Activated B cell treated with CpG ODN at 0.5 μM for 24 hours (primary cell): Measurements from ENCODE around the gene OAS2. TPM values are rescaled to one million over a fixed set of nuclear protein-coding genes. Genes with fewer than 3 reads are reported as not detected.

Experiments used
- ATAC-seq: fragments of 200-7000 bp; cut with Tn5 transposase; one replicate; pipeline ENCODE4 v1.10.0; 2021; ENCODE audit warnings: low read depth, mild to moderate bottlenecking, moderate library complexity
- CTCF ChIA-PET: fragments of 350-600 bp; sonication (Branson Sonifier 250); formaldehyde crosslinking; loops from one replicate; lab custom pipeline; 2021; ENCODE audit warnings: antibody characterized with exemption; lab: Charles Lee
- POLR2A ChIA-PET: fragments of 350-600 bp; sonication (Branson Sonifier 250); formaldehyde crosslinking; loops from one replicate; lab custom pipeline; 2021; ENCODE audit warnings: antibody characterized with exemption; lab: Charles Lee
- DNase-seq: peaks from one replicate; pipeline ENCODE4 v3.0.0; 2022
- H3K27ac Mint-ChIP-seq: one replicate; pipeline ENCODE4 v1.8.0; 2020; ENCODE audit warnings: mixed read lengths
- H3K27me3 Mint-ChIP-seq: one replicate; pipeline ENCODE4 v1.8.0; 2021; ENCODE audit warnings: mixed read lengths
- H3K36me3 Mint-ChIP-seq: one replicate; pipeline ENCODE4 v1.8.0; 2021; ENCODE audit warnings: low read depth, mixed read lengths
- H3K4me1 Mint-ChIP-seq: one replicate; pipeline ENCODE4 v1.8.0; 2021; ENCODE audit warnings: mixed read lengths
- H3K4me3 Mint-ChIP-seq: one replicate; pipeline ENCODE4 v1.8.0; 2020; ENCODE audit warnings: mild to moderate bottlenecking, mixed read lengths
- H3K9me3 Mint-ChIP-seq: one replicate; pipeline ENCODE4 v1.8.0; 2020; ENCODE audit warnings: mixed read lengths
- CTCF ChIP-seq: fragments of 200-600 bp; IDR thresholded peaks from one replicate; pipeline ENCODE4 v1.8.0; 2022; ENCODE audit warnings: antibody characterized with exemption, mild to moderate bottlenecking
- intact Hi-C: fragments of 100-400 bp; cut with micrococcal nuclease; formaldehyde crosslinking; loops from one replicate; pipeline ENCODE4 v1.15.1; 2024
- total RNA-seq: library from RNA; stranded (reverse); gene quantifications from 2 replicates; pipeline ENCODE4 v1.2.3, GENCODE V29; 2022

Gene OAS2
- total RNA-seq, 1 donor from 2014 or later, result 51.9 TPM

GRCh38 chr12:112973818-112974231, 4.5 kb upstream of the OAS2 start:
- intact Hi-C loops, result no loop called here
- Mint-ChIP-seq H3K36me3 (peaks cover 23% of the 10 kb centered on the region), H3K27ac (peak overlapping the region; percentile 42), H3K9me3 (no peaks in the 10 kb centered on the region), H3K4me3 (no peak overlapping the region), H3K4me1 (peaks cover 18% of the 10 kb centered on the region), H3K27me3 (no peaks in the 10 kb centered on the region)
- no peak for TF ChIP-seq CTCF
- ChIA-PET POLR2A (interaction anchor here (0.6 to 0.7 kb wide), 2 partner anchors 34 to 101 kb away, joined by 3 to 5 read pairs; no protein-coding TSS in a partner anchor), CTCF (interaction anchor here (1.7 kb wide), 1 partner anchor 19 kb away, joined by 4 read pairs; no protein-coding TSS in a partner anchor)
- no peak for ATAC-seq
- no peak for DNase-seq

GRCh38 chr12:112974904-112975303, 3.4 kb upstream of the OAS2 start:
- no peak for ATAC-seq
- Mint-ChIP-seq H3K4me1 (peaks cover 28% of the 10 kb centered on the region), H3K4me3 (no peak overlapping the region), H3K27me3 (no peaks in the 10 kb centered on the region), H3K27ac (no peak overlapping the region), H3K9me3 (no peaks in the 10 kb centered on the region), H3K36me3 (peaks cover 18% of the 10 kb centered on the region)
- intact Hi-C loops, result no loop called here
- ChIA-PET CTCF (interaction anchor here (1.3 kb wide), 1 partner anchor 18 kb away, joined by 4 read pairs; no protein-coding TSS in a partner anchor), POLR2A (interaction anchor here (0.7 kb wide), 2 partner anchors 11 to 118 kb away, joined by 5 to 10 read pairs; no protein-coding TSS in a partner anchor)
- no peak for TF ChIP-seq CTCF
- no peak for DNase-seq

GRCh38 chr12:112977139-112977538, 1.2 kb upstream of the OAS2 start:
- ATAC-seq, result no peak
- POLR2A ChIA-PET, result interaction anchor here (1.1 to 2.8 kb wide), 4 partner anchors 10 to 98 kb away, joined by 4 to 48 read pairs (median 8); partner anchors contain the start of gene OAS1
- Mint-ChIP-seq H3K27me3 (no peaks in the 10 kb centered on the region), H3K36me3 (peaks cover 15% of the 10 kb centered on the region), H3K4me1 (peaks cover 49% of the 10 kb centered on the region), H3K9me3 (peaks cover 7% of the 10 kb centered on the region), H3K27ac (peak overlapping the region; percentile 98), H3K4me3 (peak overlapping the region; percentile 29)
- intact Hi-C loops, result no loop called here
- no peak for DNase-seq
- CTCF ChIA-PET, result interaction anchor here (2.6 kb wide), 1 partner anchor 70 kb away, joined by 13 read pairs; the partner anchor contains the start of gene OAS1
- no peak for TF ChIP-seq CTCF

- Mint-ChIP-seq H3K27ac (peak overlapping the region; percentile 98), H3K9me3 (peaks cover 7% of the 10 kb centered on the region), H3K36me3 (peaks cover 20% of the 10 kb centered on the region), H3K27me3 (no peaks in the 10 kb centered on the region), H3K4me1 (peaks cover 54% of the 10 kb centered on the region), H3K4me3 (peak overlapping the region; percentile 96)
- ChIA-PET POLR2A (interaction anchor here (0.6 to 3.5 kb wide), 22 partner anchors 10 to 1292 kb away, joined by 3 to 48 read pairs (median 4); partner anchors contain the start of genes ACAD10, BRAP, DDX54 and OAS1), CTCF (interaction anchor here (0.9 to 4.2 kb wide), 6 partner anchors 15 to 196 kb away, joined by 3 to 31 read pairs (median 6); partner anchors contain the start of gene OAS1)
- DNase-seq (no peak), ATAC-seq (no peak)
- intact Hi-C loops, result loop anchor here (1.0 kb wide), 5 partner anchors 11 to 381 kb away; partner anchors contain the start of gene PLBD2
- TF ChIP-seq CTCF, result no peak
Observed at GRCh38 chr12:112977641-112978040, 678 bp upstream of the OAS2 start.

- CTCF ChIA-PET, result interaction anchor here (1.0 to 4.2 kb wide), 4 partner anchors 10 to 79 kb away, joined by 3 to 31 read pairs (median 8); partner anchors contain the start of gene OAS1
- Mint-ChIP-seq H3K9me3 (peaks cover 7% of the 10 kb centered on the region), H3K4me3 (peak overlapping the region; percentile 96), H3K27me3 (no peaks in the 10 kb centered on the region), H3K4me1 (peaks cover 54% of the 10 kb centered on the region), H3K27ac (peak overlapping the region; percentile 98), H3K36me3 (peaks cover 29% of the 10 kb centered on the region)
- no peak for TF ChIP-seq CTCF
- intact Hi-C loops, result no loop called here
- POLR2A ChIA-PET, result interaction anchor here (0.6 to 3.5 kb wide), 13 partner anchors 9 to 243 kb away, joined by 4 to 48 read pairs (median 10); partner anchors contain the start of genes DDX54, OAS1, OAS3 and RITA1
- no peak for DNase-seq
- ATAC-seq, result peak; percentile 23
Observed at GRCh38 chr12:112979041-112979680, 842 bp downstream of the OAS2 start.
